HG03060 (cell line): Measurements from ENCODE around the gene ORAI1.
"Not testable (repeated sequence)": the region's sequence is repeated elsewhere in the genome, so short reads cannot be mapped to it uniquely, and the experiment has no call there.

ENCODE experiments used
- ATAC-seq: cut with Tn5 transposase; IDR thresholded peaks from one replicate; pipeline ENCODE4 v1.9.1; 2021; ENCODE audit warnings: low read depth, moderate number of reproducible peaks; ENCODE audit not compliant: unreplicated experiment

Gene ORAI1

GRCh38 chr12:121602766-121603165 is 23.6 kb upstream of the ORAI1 start:
- no peak for ATAC-seq

GRCh38 chr12:121603581-121603980 is 22.7 kb upstream of the ORAI1 start:
- no peak for ATAC-seq

GRCh38 chr12:121608301-121608700 is 18.0 kb upstream of the ORAI1 start:
- no peak for ATAC-seq

GRCh38 chr12:121610239-121611149 is 15.8 kb upstream of the ORAI1 start:
- ATAC-seq, result no peak

GRCh38 chr12:121611306-121611705 is 15.0 kb upstream of the ORAI1 start:
- no peak for ATAC-seq

GRCh38 chr12:121613462-121613861 is 12.9 kb upstream of the ORAI1 start:
- no peak for ATAC-seq

GRCh38 chr12:121614872-121615467 is 11.4 kb upstream of the ORAI1 start:
- ATAC-seq, result no peak

- ATAC-seq, result no peak
These were observed 7.6 kb upstream of the ORAI1 start for GRCh38 chr12:121618659-121619233.

GRCh38 chr12:121620333-121620891 is 5.9 kb upstream of the ORAI1 start:
- no peak for ATAC-seq

GRCh38 chr12:121626853-121627640 is 717 bp downstream of the ORAI1 start:
- no peak for ATAC-seq

GRCh38 chr12:121628037-121628436 is 1.7 kb downstream of the ORAI1 start:
- no peak for ATAC-seq

- ATAC-seq, result no peak
These were observed 2.2 kb downstream of the ORAI1 start for GRCh38 chr12:121628536-121628935.

- ATAC-seq, result no peak
These were observed 4.5 kb downstream of the ORAI1 start for GRCh38 chr12:121630791-121631355.

- ATAC-seq, result no peak
These were observed 6.0 kb downstream of the ORAI1 start for GRCh38 chr12:121632069-121632970.

GRCh38 chr12:121633833-121634196 is 7.5 kb downstream of the ORAI1 start:
- ATAC-seq, result not testable (repeated sequence)

- ATAC-seq, result no peak
These were observed 8.5 kb downstream of the ORAI1 start for GRCh38 chr12:121634836-121635235.

GRCh38 chr12:121637231-121637914 is 11.0 kb downstream of the ORAI1 start:
- ATAC-seq, result no peak

- no peak for ATAC-seq
These were observed 12.2 kb downstream of the ORAI1 start for GRCh38 chr12:121638298-121639202.
